IMR-90 (cell line): ENCODE results near the gene CPED1.

Experiments used
- CEBPB ChIP-seq: IDR thresholded peaks from 2 replicates; pipeline ENCODE4 v1.6.1; 2012; ENCODE audit warnings: low read depth, low read length, improper control_type of control experiment
- FOS ChIP-seq: fragments of 150-350 bp; IDR thresholded peaks from 2 replicates; pipeline ENCODE4 v1.6.1; 2016; ENCODE audit warnings: low read depth, low read length
- MAZ ChIP-seq: IDR thresholded peaks from 2 replicates; pipeline ENCODE4 v1.6.1; 2012; ENCODE audit warnings: low read depth, mild to moderate bottlenecking, low read length, improper control_type of control experiment, moderate library complexity, borderline replicate concordance
- POLR2A ChIP-seq: IDR thresholded peaks from 2 replicates; pipeline ENCODE4 v1.6.1; 2012; ENCODE audit warnings: mild to moderate bottlenecking, low read depth, low read length
- RAD21 ChIP-seq: IDR thresholded peaks from 2 replicates; pipeline ENCODE4 v1.6.1; 2012; ENCODE audit warnings: low read length, improper control_type of control experiment
- SMC3 ChIP-seq: fragments of 150-350 bp; IDR thresholded peaks from 2 replicates; pipeline ENCODE4 v1.6.1; 2016; ENCODE audit warnings: low read depth, mild to moderate bottlenecking, antibody characterized with exemption, low read length, moderate library complexity
- TF ChIP-seq, protein P1 (sequence below): fragments of 150-350 bp; IDR thresholded peaks from 2 replicates; pipeline ENCODE4 v1.6.1; 2016; ENCODE audit warnings: low read depth, mild to moderate bottlenecking, low read length, moderate library complexity, borderline replicate concordance
- TF ChIP-seq, protein P2 (sequence below): conservative IDR thresholded peaks from 2 replicates; pipeline ENCODE4 v1.5.1; 2012; ENCODE audit warnings: mild to moderate bottlenecking, low read depth, low read length, improper control_type of control experiment

DNA sequence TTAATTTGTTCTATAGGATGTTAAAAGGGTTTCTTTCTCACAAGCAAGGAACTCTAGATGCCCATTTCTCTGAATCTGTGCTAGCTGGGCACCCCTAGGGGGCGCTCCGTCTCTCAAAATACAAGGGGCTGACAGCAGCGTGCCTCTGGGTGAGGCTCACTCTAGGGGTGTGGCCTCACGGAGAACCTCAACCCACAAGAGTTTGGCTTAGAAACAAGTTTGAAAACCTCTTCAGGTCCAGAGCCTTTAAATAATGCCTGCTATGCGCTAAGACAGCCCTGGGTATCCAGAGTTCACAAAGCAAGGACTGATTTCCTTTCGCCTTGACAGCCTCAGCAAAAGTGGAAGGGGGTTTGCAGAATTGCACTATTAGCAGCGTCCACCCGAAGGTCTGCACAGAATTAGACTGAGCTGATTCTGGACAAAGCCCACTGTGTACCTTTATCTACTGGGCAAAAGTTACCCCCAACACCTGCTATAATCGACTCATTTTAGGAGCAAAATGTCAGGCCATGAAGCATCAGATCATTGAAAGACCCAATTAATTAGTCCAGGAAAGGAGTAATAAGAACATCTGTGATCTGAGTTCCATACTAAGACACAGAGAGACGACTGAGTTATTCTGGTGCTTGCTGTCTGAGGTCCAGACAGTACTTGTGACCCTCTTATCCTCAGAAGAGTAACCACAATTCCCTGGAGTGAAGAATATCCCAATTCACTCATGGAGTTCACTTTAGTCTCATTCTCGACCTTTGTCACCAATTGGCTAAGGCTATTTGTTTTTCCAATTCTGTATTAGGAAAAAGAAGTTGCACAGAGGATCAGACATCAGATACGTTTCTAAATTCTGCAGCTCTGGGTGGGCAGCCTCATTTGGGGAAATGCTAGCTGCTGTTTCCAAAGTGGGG is 574 bp upstream of the CPED1 start:
- TF ChIP-seq, protein P1, sequence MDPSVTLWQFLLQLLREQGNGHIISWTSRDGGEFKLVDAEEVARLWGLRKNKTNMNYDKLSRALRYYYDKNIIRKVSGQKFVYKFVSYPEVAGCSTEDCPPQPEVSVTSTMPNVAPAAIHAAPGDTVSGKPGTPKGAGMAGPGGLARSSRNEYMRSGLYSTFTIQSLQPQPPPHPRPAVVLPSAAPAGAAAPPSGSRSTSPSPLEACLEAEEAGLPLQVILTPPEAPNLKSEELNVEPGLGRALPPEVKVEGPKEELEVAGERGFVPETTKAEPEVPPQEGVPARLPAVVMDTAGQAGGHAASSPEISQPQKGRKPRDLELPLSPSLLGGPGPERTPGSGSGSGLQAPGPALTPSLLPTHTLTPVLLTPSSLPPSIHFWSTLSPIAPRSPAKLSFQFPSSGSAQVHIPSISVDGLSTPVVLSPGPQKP = no peak
- TF ChIP-seq, protein P2, sequence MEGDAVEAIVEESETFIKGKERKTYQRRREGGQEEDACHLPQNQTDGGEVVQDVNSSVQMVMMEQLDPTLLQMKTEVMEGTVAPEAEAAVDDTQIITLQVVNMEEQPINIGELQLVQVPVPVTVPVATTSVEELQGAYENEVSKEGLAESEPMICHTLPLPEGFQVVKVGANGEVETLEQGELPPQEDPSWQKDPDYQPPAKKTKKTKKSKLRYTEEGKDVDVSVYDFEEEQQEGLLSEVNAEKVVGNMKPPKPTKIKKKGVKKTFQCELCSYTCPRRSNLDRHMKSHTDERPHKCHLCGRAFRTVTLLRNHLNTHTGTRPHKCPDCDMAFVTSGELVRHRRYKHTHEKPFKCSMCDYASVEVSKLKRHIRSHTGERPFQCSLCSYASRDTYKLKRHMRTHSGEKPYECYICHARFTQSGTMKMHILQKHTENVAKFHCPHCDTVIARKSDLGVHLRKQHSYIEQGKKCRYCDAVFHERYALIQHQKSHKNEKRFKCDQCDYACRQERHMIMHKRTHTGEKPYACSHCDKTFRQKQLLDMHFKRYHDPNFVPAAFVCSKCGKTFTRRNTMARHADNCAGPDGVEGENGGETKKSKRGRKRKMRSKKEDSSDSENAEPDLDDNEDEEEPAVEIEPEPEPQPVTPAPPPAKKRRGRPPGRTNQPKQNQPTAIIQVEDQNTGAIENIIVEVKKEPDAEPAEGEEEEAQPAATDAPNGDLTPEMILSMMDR = peak; percentile 96
- TF ChIP-seq POLR2A = peak; percentile 43; the same call in 1 of the 2 replicates
- TF ChIP-seq FOS = no peak
- TF ChIP-seq SMC3 = peak; percentile 89
- no peak for TF ChIP-seq MAZ
- peak; percentile 91 for TF ChIP-seq RAD21
- no peak for TF ChIP-seq CEBPB
